Stimulated activated CD8-positive, alpha-beta memory T cell treated with anti-CD3 and anti-CD28 coated beads, Interleukin-4, amount 100 ng/mL, for 24 hours (primary cell): ENCODE results near the gene CT45A1.
"Not testable (repeated sequence)": the region's sequence is repeated elsewhere in the genome, so short reads cannot be mapped to it uniquely, and the experiment has no call there.

Source experiments
- DNase-seq: peaks from one replicate; pipeline ENCODE4 v3.0.0-alpha.2; 2020; ENCODE audit warnings: low read depth

CT45A1 gene

GRCh38 chrX:135713183-135713689 is at the start of gene CT45A1:
TSS of gene CT45A1 (plus strand) at chrX:135713639. CDS start at chrX:135718941, 5,302 bp downstream.
- DNase-seq = not testable (repeated sequence)

- not testable (repeated sequence) for DNase-seq
Measured at GRCh38 chrX:135672979-135673378, 40.5 kb upstream of the CT45A1 start.

GRCh38 chrX:135688137-135688536 is 25.3 kb upstream of the CT45A1 start:
- no peak for DNase-seq

GRCh38 chrX:135695471-135695870 is 18.0 kb upstream of the CT45A1 start:
- no peak for DNase-seq

GRCh38 chrX:135697601-135698000 is 15.8 kb upstream of the CT45A1 start:
- DNase-seq = no peak

GRCh38 chrX:135698924-135699323 is 14.5 kb upstream of the CT45A1 start:
- DNase-seq = no peak

- DNase-seq = no peak
Measured at GRCh38 chrX:135707880-135708279, 5.6 kb upstream of the CT45A1 start.

- no peak for DNase-seq
Measured at GRCh38 chrX:135713795-135714194, 356 bp downstream of the CT45A1 start.

- not testable (repeated sequence) for DNase-seq
Measured at GRCh38 chrX:135734666-135735065, 21.2 kb downstream of the CT45A1 start.

GRCh38 chrX:135737366-135738071 is 24.1 kb downstream of the CT45A1 start:
- DNase-seq = no peak

GRCh38 chrX:135740681-135741149 is 27.3 kb downstream of the CT45A1 start:
- DNase-seq = no peak

- no peak for DNase-seq
Measured at GRCh38 chrX:135741192-135741715, 27.8 kb downstream of the CT45A1 start.

- DNase-seq = not testable (repeated sequence)
Measured at GRCh38 chrX:135744739-135745138, 31.3 kb downstream of the CT45A1 start.

GRCh38 chrX:135768091-135768490 is 54.7 kb downstream of the CT45A1 start, which contains the start of gene CT45A3:
TSS of gene CT45A3 (minus strand) at chrX:135768191. CDS start at chrX:135764444, 3,747 bp downstream.
- DNase-seq = not testable (repeated sequence)
